NCI-H460 (cell line): ENCODE measurements around the gene RASGRF2. TPM values are rescaled to one million over a fixed set of nuclear protein-coding genes. Genes with fewer than 3 reads are reported as not detected.

ENCODE experiments used
- DNase-seq: peaks from one replicate; pipeline ENCODE4 v3.0.0-alpha.2; 2016; ENCODE audit warnings: low read depth; ENCODE audit errors: extremely low read depth
- polyA plus RNA-seq: library from polyadenylated mRNA; depleted of rRNA; stranded (reverse); fragments of >200 nt; gene quantifications from 2 replicates; pipeline ENCODE4 v1.2.3, GENCODE V29; 2014; cell fraction: nucleus; rRNA removed
- total RNA-seq: library from RNA; depleted of rRNA; stranded (reverse); fragments of >200 nt; shearing (Covaris generic); gene quantifications from 2 replicates; pipeline ENCODE4 v1.2.3, GENCODE V29; 2014; rRNA removed

The RASGRF2 gene, protein sequence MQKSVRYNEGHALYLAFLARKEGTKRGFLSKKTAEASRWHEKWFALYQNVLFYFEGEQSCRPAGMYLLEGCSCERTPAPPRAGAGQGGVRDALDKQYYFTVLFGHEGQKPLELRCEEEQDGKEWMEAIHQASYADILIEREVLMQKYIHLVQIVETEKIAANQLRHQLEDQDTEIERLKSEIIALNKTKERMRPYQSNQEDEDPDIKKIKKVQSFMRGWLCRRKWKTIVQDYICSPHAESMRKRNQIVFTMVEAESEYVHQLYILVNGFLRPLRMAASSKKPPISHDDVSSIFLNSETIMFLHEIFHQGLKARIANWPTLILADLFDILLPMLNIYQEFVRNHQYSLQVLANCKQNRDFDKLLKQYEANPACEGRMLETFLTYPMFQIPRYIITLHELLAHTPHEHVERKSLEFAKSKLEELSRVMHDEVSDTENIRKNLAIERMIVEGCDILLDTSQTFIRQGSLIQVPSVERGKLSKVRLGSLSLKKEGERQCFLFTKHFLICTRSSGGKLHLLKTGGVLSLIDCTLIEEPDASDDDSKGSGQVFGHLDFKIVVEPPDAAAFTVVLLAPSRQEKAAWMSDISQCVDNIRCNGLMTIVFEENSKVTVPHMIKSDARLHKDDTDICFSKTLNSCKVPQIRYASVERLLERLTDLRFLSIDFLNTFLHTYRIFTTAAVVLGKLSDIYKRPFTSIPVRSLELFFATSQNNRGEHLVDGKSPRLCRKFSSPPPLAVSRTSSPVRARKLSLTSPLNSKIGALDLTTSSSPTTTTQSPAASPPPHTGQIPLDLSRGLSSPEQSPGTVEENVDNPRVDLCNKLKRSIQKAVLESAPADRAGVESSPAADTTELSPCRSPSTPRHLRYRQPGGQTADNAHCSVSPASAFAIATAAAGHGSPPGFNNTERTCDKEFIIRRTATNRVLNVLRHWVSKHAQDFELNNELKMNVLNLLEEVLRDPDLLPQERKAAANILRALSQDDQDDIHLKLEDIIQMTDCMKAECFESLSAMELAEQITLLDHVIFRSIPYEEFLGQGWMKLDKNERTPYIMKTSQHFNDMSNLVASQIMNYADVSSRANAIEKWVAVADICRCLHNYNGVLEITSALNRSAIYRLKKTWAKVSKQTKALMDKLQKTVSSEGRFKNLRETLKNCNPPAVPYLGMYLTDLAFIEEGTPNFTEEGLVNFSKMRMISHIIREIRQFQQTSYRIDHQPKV (N-terminal part only)
- total RNA-seq = 0.37 and 1.2 TPM in 2 replicates
- polyA plus RNA-seq = 0.10 and 0.21 TPM in 2 replicates

DNA sequence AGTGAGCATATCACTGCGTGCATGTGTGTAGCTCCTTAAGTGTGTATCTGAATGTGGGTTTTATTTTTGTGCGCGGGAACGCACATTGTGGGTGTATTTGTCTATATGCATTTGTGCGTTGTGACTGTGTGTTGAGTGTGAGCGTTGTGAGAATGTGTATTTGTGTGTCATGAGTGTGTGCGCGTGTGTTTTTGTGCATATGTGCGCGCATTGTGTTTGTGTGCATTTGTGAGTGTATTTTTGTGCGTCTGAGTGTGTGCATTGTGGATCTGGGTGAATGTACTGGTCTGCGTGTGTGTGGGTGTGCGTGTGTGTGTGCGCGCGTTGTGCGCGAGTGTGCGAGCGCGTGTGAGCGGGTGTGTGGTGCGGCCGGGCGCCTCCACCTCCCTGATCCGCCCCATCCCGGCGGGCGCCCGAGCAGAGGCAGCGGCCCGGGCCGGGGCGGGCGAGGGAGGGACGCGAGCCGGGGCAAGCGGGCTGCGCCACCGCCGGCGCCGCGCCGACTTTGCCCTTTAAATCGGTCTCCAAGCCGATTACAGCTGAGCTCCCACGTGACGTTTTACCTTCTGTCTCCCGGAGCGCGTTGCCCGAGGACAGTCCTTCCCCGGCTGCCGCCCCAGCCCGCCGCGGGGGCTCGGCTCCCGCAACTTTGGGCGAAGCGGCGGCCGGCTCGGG lies at the start of gene RASGRF2:
Gene RASGRF2 (plus strand): TSS at position 596 of the 675 bp plus-strand sequence. CDS start 376 bp downstream, outside the sequence.
- DNase-seq = no peak

DNA sequence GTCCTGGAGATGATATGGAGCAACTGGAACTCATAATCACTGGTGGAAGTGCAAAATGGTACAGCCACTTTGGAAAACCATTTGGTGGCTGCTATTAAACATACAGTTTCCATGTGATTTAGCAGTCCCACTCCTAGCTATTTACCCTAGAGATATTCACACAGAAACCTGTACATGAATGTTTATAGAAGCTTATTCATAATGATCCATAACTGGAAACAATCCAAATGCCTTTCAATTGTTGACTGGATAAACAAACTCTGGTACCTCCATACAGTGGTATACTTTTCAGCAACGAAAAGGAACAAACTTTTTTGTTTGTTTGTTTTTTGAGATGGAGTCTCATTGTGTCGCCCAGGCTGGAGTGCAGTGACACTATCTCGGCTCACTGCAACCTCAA lies 47.7 kb upstream of the RASGRF2 start:
- DNase-seq = no peak

DNA sequence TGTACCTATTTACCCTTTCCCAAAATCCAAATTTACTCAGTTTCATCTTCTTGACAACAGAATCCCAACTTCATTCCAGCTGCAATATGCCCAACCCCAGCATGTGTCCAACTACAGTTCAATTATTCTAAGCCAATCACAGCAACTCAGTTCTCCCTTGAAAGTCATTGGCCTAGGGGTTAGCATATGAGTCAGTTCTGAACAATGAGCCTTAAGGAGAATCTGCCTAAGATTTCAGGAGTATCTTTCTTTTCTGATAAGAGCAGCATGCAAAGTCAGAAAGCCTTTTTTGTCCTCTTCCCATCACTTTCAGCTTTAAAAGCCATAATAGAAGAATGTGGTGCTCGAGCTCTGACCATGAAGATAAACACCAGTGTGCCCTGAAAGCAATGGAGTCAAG lies 44.4 kb upstream of the RASGRF2 start:
- no peak for DNase-seq

DNA sequence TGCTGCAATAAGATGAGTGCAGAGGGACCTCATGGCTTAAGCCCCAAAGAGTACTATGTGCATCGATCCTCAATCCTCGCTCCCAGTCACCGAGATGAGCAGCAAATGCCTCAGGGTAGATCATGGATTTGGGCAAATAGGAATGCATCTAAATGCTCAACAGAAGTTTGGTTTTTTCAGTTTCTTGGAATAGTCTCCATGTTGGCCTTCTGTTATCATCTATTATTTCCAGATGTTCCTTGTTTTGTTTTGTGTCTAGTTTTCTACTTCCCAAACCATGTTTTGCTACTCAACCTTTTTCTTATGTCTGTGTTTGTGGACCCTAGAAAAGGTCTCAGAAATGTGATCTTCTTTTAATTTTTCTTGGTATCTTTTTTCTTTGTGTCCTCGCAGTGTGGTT lies 43.5 kb upstream of the RASGRF2 start:
- no peak for DNase-seq

DNA sequence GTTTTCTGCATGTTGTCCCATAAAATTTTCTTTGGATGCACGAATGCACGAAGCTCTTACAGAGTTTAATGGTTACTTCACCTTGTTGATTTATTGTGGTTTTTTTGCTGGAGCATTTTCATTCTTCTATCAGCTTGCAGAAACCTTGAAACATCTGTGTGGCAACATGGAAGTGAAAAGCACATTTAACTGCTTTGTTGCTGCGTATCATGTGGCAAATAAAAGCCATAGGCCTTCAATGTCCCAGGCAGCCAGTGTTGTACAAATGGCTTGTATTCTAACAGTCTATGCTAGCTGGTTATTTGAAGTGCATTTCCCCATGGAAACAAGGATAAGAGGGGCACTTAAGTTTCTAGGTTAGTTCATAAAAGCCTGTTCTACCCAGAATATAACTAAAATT lies 42.5 kb upstream of the RASGRF2 start:
- no peak for DNase-seq

DNA sequence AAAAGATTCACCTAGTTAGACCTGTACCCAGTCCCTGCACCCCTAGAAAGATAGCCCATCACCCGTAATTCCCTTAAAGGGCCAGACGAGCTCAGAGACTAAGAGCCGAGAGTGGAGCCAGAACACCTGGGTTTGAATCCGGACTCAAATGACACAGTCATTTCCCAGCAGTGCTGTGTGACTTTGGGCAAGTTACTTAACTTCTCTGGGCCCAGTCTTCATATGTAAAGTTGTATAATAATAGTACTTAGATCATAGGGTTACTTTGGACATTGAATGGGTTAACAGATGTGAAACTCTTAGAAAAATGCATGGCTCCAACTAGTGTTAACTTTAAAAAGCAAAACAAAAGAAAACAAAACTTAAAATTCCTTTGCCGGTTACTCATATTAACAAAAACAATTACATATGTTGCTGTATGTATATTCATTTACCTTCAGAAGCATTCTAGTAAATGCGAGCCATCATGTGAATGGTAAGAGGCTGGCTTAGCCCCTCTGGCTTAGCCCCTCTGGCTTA lies 40.4 kb upstream of the RASGRF2 start:
- DNase-seq = no peak

DNA sequence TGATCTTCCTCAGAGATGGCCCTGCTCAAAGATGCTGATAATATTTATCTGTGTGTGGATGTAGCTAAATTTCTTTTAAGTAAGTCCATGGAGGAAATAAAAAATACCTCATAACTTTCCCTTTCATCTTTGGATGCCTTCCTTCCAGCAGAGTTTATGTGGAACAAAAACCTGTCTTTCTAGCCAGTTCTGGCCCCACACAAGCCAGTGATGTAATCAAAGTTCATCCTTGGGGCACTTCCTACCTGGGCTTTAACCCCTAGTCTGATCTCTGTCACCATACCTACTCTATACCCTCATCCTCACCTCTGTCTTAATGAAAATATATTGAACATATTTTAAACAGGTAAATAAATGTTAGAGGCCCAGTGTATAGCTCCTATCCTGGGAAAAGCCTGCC lies 39.8 kb upstream of the RASGRF2 start:
- DNase-seq = no peak

DNA sequence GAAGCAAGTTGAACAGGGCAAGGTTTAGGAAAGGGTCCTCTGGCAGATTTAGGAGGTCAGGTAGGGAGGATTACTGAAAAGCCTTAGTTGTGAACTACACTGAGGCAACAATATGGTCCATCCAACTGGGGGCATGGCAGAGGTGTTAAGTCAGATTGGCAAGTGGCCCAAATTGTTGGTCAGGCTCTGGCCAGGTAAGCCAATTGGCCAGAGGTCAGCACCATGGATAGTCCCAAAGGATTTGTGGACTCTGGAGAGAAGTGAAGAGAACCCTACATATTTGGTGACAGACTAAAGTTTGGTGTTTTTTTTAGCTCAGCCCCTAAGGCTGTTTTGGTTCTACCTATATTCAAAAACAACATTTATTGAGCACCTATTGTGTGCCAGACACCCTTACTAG lies 39.1 kb upstream of the RASGRF2 start:
- no peak for DNase-seq

DNA sequence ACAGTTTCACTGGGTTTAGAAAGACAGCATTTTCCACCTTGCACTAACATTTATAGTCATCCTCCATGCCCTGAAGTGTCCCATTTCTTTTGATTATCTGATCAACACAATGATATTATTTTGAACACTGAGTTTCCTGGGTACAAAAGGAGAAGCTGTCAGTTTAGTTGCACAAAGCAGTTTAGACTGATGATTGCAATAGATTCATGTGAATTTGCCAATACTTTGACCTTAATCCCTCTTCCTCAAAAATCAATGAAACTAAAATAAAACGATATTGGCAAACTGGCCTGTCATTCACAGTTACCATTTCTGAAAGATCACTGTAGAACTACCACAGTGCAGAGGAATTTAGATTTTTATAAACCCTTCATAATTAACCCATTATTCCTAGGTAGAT lies 34.2 kb upstream of the RASGRF2 start:
- DNase-seq = no peak

DNA sequence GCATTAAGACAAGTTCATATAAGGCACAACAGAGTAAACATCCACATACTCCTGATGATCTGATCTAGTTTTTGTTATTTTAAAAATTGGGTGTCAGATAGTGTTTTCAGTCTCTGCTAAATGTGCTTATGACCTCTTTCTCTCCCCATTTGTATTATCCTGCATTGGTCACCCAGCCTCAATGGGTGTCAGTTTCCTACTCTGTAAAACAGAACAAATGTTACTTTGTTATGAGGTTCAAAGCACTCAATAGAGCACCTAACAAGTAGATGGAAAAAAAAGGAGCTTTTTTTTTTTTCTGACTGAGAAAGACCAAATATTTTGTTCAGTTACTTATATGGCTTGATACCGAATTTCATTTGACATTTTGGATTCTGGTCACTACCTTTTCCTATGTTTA lies 33.6 kb upstream of the RASGRF2 start:
- no peak for DNase-seq

DNA sequence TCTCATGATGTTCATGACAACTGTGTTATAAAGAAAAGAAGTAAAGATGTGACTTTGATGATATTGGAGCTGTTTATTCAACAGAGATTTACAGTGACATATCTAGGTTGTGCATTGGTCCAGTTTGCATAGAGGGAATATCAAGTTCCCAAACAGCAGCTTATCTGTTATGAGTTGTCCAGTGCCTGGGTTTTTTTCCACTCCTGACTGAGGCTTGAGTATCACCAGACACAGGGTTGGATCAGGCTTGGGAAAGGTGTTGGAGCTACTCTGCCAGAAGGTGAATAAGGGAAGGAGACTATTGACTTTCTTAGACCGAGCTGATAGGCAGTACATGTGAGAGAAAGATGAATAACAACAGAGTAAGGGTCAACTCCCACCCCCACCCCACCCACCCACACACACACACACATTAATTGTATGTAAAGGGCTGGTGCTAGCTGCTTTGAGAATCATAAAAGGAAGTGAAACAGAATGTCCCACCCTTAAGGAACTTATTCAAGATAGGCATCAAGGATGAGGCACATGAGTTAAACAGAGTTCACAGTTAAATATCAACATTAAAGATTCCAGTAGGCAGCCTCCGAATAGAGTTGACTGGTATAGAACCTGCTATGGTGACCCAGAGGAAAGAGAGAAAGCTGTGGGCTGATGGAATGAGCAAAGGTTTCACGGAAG lies 33.0 kb upstream of the RASGRF2 start:
- DNase-seq = no peak

DNA sequence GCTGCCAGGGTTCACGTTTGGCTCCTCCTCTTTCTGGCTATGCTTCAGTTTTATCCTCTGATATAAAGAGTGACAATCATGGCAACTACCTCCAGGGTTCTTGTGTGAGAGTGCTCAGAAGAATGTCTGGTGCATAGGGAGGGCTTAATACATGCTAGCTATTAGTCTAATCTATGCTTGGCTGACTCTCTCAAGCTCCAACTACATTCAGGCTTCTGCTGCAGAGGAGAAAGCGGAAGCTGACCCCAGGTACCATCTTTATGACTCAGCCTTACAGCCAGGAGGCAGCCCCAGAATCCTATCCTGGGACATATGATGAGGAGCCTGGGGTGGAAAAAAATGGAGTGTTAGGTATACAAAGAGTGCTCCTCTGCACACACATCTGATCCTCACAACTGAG lies 32.1 kb upstream of the RASGRF2 start:
- no peak for DNase-seq

DNA sequence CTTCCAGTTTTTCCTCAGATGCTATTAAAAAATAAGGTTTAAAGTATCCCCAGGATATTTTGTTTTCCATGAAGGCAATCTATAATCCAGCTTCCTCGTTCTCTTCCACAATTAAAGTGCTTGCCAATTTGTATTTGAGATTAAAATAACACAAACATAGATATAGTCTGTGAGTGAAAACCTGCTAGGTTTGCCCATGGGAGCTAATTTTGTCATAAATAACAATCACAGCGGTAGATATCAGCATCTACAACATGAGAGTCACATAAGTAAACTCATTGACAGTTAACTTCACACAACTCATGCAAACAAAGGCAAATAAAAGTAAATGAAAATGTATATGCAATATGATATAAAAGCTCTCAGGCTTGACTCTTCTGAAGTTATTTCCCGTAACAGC lies 29.2 kb upstream of the RASGRF2 start:
- DNase-seq = no peak

DNA sequence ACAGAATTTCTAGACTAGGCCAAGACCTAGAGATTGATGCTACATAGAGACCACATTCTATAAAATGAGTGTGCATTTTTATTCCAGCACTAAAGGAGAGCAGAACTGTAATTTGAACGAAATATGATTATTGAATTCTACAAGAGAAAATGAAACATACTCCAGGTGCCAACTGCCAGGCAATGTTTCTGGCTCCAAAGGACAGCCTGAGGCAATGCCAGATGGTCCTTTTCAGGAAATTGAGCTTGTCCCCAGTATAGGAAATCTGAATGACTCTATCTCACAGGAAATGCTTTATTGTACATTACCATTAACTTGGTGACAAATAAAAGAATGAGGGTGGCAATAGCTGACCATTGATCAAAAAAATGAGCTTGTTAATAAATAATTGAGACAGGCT lies 28.8 kb upstream of the RASGRF2 start:
- DNase-seq = no peak

DNA sequence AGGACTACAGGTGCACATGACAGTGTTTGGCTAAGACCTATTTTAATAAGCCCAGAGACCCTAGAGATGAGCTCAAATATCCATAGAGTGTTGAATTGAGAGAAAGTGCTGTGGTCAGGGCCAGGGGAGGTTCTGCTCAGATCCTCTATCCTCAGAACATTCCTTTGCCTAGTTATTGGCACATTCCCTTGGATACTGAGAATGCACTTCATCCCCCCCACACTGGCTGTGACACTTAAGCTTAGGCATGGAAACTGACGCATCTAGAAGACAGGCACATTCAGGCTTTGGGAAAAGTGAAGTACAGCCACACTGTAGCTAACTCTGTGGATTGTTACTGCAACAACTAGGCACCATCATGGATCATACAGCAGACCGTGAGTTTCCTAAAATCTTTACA lies 27.1 kb upstream of the RASGRF2 start:
- DNase-seq = no peak

DNA sequence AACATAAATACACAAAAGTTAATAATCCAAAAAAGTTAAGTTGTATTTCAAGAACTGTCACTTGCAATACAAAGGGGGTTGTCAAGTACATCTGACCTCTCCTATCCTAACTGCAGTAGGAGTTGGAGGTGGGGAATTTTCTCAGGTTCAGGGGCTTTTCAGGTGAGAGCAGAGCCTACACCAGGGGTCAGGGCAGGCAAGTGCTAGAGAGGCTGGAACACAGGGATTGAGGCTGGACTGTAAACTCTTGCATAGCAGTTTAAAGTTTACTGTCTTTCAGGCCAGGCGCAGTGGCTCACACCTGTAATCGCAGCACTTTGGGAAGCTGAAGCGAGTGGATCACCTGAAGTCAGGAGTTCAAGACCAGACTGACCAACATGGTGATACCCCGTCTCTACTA lies 25.4 kb upstream of the RASGRF2 start:
- DNase-seq = no peak

DNA sequence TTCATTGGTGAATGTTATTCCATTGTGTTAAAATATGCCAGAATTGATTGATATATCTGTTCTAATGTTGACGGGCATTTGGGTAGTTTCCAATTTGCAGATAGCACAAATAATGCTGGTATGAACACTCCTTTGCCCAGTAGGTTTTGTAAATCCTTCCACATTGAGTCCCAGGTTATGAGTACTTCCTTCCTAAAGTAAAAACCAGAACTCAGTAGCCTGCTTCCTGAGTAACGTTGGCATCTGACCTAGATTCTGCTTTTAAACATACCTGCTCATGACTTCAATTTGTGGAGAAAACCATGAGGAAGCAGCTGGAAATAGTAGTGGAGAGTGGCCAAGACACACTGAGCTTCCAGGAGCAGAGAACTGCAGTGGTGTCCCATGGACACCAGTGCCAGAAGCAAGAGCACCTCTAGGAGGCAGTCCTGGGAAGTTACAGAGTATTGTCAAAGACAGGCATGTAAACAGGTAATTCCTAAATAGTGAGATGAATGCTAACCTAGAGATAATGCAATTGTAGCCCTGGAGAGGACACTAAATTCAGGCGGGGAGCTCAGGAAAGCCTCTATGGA lies 24.3 kb upstream of the RASGRF2 start:
- no peak for DNase-seq

DNA sequence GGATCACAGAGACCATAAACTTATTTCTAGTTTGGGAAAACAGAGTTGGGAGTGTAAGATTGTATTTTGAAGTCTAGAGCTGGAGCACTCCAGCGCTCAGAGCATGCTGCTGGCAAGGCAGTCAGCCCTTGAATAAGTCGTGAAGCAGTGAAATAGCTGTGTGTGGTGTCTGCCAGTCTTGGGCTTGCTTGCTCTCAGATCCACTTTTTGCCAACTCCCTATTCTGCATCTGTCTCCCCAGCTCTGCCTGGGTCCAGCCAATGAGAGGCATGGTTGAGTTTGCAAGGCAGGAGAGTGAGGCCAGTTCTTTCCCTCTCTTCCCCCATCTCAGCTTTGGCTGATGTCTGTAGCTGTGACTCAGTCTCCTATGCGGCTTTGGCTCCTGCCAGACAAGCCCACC lies 23.3 kb upstream of the RASGRF2 start:
- DNase-seq = no peak

DNA sequence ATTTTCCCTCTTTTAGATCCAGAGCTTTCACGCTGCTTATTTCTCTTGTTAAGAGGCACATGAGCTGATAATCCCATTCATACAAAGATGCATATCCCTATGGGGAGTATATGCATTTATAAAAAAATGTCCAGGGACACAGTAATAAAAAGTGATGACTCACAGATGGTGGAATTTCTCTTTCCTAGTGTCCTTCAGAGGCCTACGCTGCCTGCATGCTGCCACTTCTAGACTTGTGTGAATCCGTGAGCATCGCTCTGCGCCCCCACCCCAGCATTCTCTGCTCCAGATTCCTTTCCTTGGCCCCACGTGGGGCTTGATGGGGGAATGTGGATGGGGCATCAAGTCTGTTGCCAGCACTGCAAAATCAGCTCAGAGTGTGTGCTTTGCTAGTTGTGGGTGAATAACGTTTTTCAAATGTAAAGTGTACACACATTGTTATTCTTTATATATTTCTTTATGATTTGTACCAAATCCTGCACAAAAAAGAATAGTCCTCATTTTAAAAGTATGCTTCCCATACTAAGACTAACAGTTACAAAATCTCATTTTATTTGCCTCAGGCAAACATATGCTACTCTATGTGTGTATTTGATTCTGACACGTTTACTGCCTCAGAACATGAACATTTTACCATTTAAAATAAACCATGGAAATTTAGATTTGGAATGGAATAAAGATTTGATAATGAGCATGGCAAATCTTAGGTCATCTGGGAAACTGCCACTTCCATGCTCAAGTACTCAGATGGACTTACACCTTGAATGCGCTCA lies 22.4 kb upstream of the RASGRF2 start:
- DNase-seq = no peak
